GM18526 (cell line): ENCODE measurements around the gene TMEM182.

ENCODE experiments used
- POLR2A ChIP-seq: IDR thresholded peaks from 3 replicates; pipeline ENCODE4 v1.6.1; 2011; ENCODE audit not compliant: insufficient read length; ENCODE audit errors: extremely low read depth

Gene TMEM182

DNA sequence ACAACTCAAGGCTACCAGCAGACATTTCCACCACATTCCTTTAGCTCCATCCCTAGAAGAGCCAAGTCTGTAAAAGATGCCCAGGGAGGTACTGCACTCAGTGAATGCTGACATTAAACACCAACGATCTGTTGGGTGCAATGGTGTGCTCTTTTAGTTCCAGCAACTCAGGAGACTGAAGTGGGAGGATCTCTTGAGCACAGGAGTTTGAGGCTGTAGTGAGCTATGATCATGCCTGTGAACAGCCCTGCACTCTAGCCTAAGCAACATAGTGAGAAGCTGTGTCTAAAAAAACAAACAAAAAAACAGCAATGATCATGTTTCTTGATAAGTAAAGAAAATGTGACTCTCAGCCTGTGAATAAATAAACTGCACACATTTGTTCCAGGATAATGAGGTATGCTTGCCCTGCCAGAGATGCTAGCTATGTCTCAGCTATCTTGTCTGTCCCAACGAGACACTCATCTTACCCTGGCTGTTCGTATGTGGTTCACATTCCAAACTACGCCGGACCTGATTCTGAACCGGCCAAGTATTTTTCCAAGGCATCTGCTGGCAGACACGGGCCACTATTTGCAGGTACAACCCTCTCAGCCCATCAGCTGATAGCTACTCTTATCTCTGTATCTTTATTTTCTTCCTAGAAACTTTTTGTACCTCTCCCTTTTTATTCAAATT, 21.8 kb downstream of the TMEM182 start:
- no peak for TF ChIP-seq POLR2A

DNA sequence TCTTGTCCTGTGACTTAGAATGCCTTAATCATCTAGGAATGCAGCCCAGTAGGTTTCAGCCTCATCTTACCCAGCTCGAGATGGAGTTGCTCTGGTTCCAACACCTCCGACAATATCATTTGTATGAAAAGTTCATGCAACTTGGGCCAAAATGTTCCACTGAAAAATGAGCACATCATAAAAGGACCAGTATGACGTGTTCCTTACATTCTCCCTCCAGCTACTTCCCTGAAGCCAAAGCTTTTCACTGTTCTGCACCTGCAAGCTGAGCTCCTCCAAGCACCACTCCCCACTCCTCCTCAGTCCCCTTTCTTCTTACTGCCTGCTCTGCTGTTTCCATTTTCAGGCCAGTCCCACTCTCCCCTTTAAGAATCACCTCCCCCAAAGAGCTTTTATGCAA, 23.1 kb downstream of the TMEM182 start:
- no peak for TF ChIP-seq POLR2A

- no peak for TF ChIP-seq POLR2A
These were observed 26.5 kb downstream of the TMEM182 start for GRCh38 chr2:102788216-102788884.

DNA sequence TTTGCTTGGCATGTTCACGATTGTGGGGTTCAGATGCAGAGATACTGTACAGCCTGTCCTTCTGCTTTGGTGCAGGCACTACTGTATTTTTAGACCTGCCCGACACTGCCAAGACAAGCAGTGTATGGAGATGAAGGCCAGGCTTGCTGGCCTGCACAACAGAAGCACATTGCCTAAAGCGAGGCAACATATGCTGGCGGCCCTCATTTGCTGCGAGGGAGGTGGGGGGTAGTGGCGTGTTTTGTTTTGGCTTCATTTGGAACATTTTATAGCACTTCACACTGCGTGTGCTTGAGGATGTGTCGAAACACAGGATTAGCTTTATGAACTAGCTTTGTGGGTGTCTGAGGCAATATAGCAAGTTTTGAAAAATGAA, 27.0 kb downstream of the TMEM182 start:
- TF ChIP-seq POLR2A, result no peak

GRCh38 chr2:102789349-102790090, 27.7 kb downstream of the TMEM182 start:
- no peak for TF ChIP-seq POLR2A

DNA sequence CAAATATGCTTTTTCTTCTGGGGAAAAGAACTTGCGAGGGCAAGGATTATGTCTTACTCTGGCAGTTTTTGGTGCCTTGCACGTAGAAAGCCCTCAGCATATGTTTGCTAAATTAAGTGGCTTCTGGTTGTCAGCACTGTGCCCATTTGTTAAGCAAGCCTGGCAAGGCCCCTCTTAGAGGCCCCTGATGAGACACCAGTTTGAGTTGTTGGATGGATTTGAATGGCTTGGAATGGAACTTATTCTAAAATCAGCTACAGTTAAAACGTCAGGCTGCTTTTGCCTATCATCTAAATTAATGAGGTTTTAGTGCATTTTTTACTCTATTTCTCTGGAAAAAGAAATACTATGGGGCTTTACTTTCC, 28.2 kb downstream of the TMEM182 start:
- TF ChIP-seq POLR2A, result no peak

GRCh38 chr2:102792568-102793208, 30.9 kb downstream of the TMEM182 start:
- TF ChIP-seq POLR2A, result no peak

- no peak for TF ChIP-seq POLR2A
These were observed 33.8 kb downstream of the TMEM182 start for GRCh38 chr2:102795641-102796040.

DNA sequence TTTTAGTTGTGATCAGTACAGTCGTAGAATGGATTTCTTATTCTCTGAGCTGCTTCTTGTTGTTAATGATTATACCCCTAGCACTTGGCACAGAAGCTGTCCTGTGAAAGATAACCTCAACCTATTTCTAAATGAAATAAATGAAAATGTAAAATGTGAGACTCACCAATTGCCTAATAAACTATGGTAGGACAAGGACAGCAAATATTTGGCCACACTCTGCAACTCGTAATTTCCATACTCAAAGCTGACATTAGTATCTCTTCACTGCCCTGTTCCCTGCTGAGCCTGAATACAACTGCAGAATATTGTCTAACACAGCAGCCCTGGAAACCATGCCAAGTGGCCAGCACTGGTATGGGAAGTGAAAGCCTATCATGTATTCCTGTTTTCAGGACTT, 34.5 kb downstream of the TMEM182 start:
- no peak for TF ChIP-seq POLR2A

DNA sequence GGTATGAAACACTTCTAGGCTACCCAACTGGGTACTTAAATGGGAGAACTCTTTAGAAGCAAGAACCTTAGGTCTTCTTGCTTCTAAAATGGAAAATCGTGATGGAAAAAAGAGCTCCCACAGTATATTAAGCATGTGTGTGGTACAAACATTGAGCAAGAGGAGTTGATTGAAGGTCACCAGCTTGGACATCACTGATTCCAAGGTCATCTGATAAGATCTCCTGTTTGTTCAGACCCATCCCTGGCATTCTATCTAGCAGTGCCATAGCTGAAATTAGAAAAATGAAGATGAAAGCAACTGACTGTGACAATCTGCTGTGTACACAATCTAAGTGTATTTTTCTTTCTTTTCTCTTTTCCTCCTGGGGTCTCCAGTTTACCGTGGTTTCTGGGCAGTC, 35.7 kb downstream of the TMEM182 start:
- TF ChIP-seq POLR2A, result no peak

DNA sequence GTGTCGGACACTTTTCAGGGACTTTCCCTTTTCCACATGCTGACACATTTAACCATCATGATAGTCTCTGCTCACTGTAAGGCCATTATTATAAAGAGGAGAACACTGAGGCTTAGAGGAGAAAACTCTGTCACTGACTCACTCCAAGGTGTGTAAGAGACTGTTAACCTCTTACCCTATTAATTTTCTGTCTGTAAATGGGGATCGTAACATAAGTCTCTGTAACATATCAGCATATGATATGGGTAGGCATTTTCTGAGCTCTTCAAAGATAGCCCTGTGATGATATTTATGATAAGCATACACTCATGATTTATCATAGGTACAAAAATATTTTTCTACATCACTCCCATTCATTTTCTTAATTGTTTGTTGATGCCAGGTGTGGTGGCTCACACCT, 36.4 kb downstream of the TMEM182 start:
- no peak for TF ChIP-seq POLR2A

GRCh38 chr2:102801098-102801718, 39.4 kb downstream of the TMEM182 start:
- TF ChIP-seq POLR2A, result no peak

DNA sequence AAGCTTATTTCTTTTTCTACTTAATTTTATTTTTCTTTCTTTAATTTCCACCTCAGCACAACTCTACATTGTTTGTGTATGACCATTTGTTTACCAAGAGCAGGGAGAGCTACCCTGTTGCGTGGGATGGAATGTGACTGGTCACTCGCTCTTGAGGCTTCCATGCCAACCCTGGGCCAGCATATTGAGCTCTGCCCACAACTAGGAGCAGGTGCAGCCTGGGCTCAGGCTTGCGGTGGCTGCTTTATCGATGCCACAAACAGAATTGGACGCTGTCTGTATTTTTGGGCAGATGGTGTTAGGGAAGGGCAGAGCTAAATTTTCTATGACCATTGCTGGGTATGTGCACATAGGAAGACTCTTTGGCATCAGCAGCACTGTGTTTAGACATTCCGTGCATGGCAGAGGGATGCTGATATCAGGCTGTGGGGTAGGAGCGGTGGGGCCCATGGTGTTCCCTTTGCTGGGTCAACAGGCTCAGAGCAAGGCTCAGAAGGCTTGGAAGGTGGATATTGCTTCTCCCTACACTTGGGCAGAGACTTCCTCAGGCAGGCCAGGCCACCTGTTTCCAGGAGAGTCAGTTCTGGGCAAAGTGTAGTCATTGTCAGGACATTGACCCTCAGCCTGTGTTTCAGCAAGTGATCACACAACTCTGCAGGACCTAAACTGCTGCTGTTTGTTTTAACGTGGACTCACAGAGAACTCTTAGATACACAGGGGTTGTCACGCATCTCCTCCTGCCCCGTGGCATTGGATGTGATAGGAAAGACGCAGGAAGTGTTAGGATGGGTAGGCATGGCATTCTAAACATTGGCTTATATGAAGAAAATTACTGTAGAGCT, 40.2 kb downstream of the TMEM182 start:
- no peak for TF ChIP-seq POLR2A

- no peak for TF ChIP-seq POLR2A
These were observed 41.4 kb downstream of the TMEM182 start for GRCh38 chr2:102803041-102803896.
